Panc1 (cell line): Measurements from ENCODE around the gene FBXW7. TPM values are rescaled to one million over a fixed set of nuclear protein-coding genes. Genes with fewer than 3 reads are reported as not detected.

ENCODE experiments used
- ATAC-seq: fragments of 200-7000 bp; cut with Tn5 transposase; 2 replicates; pipeline ENCODE4 v1.9.1; 2020; ENCODE audit warnings: mild to moderate bottlenecking, moderate library complexity
- BruUV-seq: library from RNA; stranded (reverse); fragments of 400-500 nt; replicated peaks from 2 replicates; lab custom pipeline; 2021; lab: Mats Ljungman, UMichigan
- CTCF ChIA-PET: fragments of 300-600 bp; sonication (Branson Sonifier 250); formaldehyde crosslinking; loops from one replicate; lab custom pipeline; 2022; ENCODE audit warnings: antibody characterized with exemption; lab: Charles Lee
- POLR2A ChIA-PET: fragments of 300-600 bp; sonication (Branson Sonifier 250); formaldehyde crosslinking; loops from one replicate; lab custom pipeline; 2022; ENCODE audit warnings: antibody characterized with exemption; lab: Charles Lee
- DNase-seq: peaks from one replicate; pipeline ENCODE4 v3.0.0-alpha.2; 2010; ENCODE audit warnings: low read depth, low spot score
- H3K27ac ChIP-seq: 2 replicates; pipeline ENCODE4 v1.5.1; 2011; ENCODE audit warnings: mild to moderate bottlenecking, low read length, inconsistent platforms
- H3K27me3 ChIP-seq: fragments of 200-500 bp; sonication (Bioruptor generic); 2 replicates; pipeline ENCODE4 v1.6.0; 2014; ENCODE audit warnings: low read length, inconsistent platforms; ENCODE audit not compliant: control insufficient read depth, insufficient read depth
- H3K36me3 ChIP-seq: fragments of 200-500 bp; sonication (Bioruptor generic); 2 replicates; pipeline ENCODE4 v1.5.1; 2014; ENCODE audit warnings: inconsistent platforms, mild to moderate bottlenecking, low read length, moderate library complexity; ENCODE audit not compliant: control insufficient read depth, insufficient read depth
- H3K4me1 ChIP-seq: 2 replicates; pipeline ENCODE4 v1.5.1; 2011; ENCODE audit warnings: inconsistent platforms, mild to moderate bottlenecking, low read length, moderate library complexity; ENCODE audit not compliant: control insufficient read depth, insufficient read depth
- H3K4me3 ChIP-seq, 2 experiments: 2 replicates each; pipeline ENCODE4 v1.5.1; 2011 to 2012; ENCODE audit warnings: low read depth in 2 of 2, low read length in 2 of 2, mild to moderate bottlenecking in 2 of 2, inconsistent platforms in 1 of 2, moderate library complexity in 1 of 2
- H3K9me3 ChIP-seq: fragments of 200-500 bp; sonication (Bioruptor generic); 2 replicates; pipeline ENCODE4 v1.5.1; 2014; ENCODE audit warnings: low read depth, mild to moderate bottlenecking, inconsistent platforms, low read length, moderate library complexity; ENCODE audit not compliant: control insufficient read depth, insufficient read depth
- POLR2AphosphoS5 ChIP-seq: IDR thresholded peaks from 2 replicates; pipeline ENCODE4 v1.6.1; 2012; ENCODE audit warnings: mild to moderate bottlenecking, low read depth, low read length, moderate library complexity
- SIN3A ChIP-seq: IDR thresholded peaks from 2 replicates; pipeline ENCODE4 v1.6.1; 2012; ENCODE audit warnings: low read depth, mild to moderate bottlenecking, low read length, moderate library complexity, borderline replicate concordance; ENCODE audit not compliant: insufficient read depth
- TCF7L2 ChIP-seq: IDR thresholded peaks from 2 replicates; pipeline ENCODE4 v1.6.1; 2011; ENCODE audit warnings: mild to moderate bottlenecking, low read depth, low read length, inconsistent platforms
- in situ Hi-C: cut with HindIII; loops from 2 replicates; pipeline ENCODE4 v1.10.0; 2016; ENCODE audit warnings: low sequenced_read_pairs, low pct_unique_long_range_greater_than_20kb
- intact Hi-C: fragments of 100-400 bp; cut with micrococcal nuclease; formaldehyde crosslinking; loops from one replicate; pipeline ENCODE4 v1.10.0; 2022; ENCODE audit not compliant: unreplicated experiment
- total RNA-seq: library from RNA; stranded (reverse); gene quantifications from one replicate; pipeline ENCODE4 v1.2.1, GENCODE V29; 2021; ENCODE audit not compliant: unreplicated experiment
- TF ChIP-seq, protein P1 (sequence below): fragments of 450-650 bp; IDR thresholded peaks from 2 replicates; pipeline ENCODE4 v1.5.1; 2017; ENCODE audit warnings: mild to moderate bottlenecking
- TF ChIP-seq, protein P2 (sequence below), 2 experiments: IDR thresholded peaks; 2 replicates each; pipeline ENCODE4 v1.6.1; 2011 to 2012; ENCODE audit warnings: low read depth in 2 of 2, control low read depth in 1 of 2, low read length in 1 of 2, mild to moderate bottlenecking in 1 of 2, moderate library complexity in 1 of 2; ENCODE audit not compliant: insufficient read depth in 1 of 2

FBXW7 gene
- total RNA-seq, 1 experiment from 2014 or later = 16.2 TPM

DNA sequence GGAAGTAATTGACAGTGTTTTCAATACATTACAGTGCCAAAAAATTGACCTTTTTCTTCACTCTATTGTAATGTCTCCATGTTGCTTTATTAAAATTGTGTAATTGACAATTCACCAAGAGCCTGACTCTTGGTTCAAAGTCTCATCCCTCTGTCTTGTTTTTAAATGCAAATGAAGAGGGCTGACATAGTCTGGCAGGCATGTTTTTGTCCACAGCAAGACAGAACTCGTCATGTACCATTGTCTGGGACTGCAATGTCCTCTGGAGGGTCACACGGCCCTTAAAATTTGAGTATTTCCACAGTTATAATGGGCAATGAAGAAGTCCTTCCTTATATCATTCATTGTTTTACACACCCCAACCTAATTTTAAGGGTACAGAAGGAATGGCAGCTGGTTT is 38.0 kb upstream of the FBXW7 start:
- no TSS peak for BruUV-seq
- no peaks in the 10 kb centered on the region for H3K4me1 ChIP-seq
- H3K27ac ChIP-seq = no peak overlapping the region
- CTCF ChIA-PET = no interaction called here
- ATAC-seq = no peak
- no peak overlapping the region for H3K4me3 ChIP-seq
- H3K27me3 ChIP-seq = no peaks in the 10 kb centered on the region
- no peaks in the 10 kb centered on the region for H3K9me3 ChIP-seq
- no peak for DNase-seq
- POLR2A ChIA-PET = no interaction called here
- intact Hi-C loops (no loop called here), in situ Hi-C loops (no loop called here)
- H3K36me3 ChIP-seq = no peaks in the 10 kb centered on the region
- TF ChIP-seq, protein P1, sequence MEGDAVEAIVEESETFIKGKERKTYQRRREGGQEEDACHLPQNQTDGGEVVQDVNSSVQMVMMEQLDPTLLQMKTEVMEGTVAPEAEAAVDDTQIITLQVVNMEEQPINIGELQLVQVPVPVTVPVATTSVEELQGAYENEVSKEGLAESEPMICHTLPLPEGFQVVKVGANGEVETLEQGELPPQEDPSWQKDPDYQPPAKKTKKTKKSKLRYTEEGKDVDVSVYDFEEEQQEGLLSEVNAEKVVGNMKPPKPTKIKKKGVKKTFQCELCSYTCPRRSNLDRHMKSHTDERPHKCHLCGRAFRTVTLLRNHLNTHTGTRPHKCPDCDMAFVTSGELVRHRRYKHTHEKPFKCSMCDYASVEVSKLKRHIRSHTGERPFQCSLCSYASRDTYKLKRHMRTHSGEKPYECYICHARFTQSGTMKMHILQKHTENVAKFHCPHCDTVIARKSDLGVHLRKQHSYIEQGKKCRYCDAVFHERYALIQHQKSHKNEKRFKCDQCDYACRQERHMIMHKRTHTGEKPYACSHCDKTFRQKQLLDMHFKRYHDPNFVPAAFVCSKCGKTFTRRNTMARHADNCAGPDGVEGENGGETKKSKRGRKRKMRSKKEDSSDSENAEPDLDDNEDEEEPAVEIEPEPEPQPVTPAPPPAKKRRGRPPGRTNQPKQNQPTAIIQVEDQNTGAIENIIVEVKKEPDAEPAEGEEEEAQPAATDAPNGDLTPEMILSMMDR = no peak
- TF ChIP-seq SIN3A = no peak
- TF ChIP-seq POLR2AphosphoS5 = no peak
- no peak for TF ChIP-seq TCF7L2
- TF ChIP-seq, protein P2, sequence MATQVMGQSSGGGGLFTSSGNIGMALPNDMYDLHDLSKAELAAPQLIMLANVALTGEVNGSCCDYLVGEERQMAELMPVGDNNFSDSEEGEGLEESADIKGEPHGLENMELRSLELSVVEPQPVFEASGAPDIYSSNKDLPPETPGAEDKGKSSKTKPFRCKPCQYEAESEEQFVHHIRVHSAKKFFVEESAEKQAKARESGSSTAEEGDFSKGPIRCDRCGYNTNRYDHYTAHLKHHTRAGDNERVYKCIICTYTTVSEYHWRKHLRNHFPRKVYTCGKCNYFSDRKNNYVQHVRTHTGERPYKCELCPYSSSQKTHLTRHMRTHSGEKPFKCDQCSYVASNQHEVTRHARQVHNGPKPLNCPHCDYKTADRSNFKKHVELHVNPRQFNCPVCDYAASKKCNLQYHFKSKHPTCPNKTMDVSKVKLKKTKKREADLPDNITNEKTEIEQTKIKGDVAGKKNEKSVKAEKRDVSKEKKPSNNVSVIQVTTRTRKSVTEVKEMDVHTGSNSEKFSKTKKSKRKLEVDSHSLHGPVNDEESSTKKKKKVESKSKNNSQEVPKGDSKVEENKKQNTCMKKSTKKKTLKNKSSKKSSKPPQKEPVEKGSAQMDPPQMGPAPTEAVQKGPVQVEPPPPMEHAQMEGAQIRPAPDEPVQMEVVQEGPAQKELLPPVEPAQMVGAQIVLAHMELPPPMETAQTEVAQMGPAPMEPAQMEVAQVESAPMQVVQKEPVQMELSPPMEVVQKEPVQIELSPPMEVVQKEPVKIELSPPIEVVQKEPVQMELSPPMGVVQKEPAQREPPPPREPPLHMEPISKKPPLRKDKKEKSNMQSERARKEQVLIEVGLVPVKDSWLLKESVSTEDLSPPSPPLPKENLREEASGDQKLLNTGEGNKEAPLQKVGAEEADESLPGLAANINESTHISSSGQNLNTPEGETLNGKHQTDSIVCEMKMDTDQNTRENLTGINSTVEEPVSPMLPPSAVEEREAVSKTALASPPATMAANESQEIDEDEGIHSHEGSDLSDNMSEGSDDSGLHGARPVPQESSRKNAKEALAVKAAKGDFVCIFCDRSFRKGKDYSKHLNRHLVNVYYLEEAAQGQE (IDR thresholded peaks at IDR 0.05; ENCODE audit: insufficient read depth in 1 of 2, low read depth in 2 of 2, low read length in 1 of 2) = no peak

DNA sequence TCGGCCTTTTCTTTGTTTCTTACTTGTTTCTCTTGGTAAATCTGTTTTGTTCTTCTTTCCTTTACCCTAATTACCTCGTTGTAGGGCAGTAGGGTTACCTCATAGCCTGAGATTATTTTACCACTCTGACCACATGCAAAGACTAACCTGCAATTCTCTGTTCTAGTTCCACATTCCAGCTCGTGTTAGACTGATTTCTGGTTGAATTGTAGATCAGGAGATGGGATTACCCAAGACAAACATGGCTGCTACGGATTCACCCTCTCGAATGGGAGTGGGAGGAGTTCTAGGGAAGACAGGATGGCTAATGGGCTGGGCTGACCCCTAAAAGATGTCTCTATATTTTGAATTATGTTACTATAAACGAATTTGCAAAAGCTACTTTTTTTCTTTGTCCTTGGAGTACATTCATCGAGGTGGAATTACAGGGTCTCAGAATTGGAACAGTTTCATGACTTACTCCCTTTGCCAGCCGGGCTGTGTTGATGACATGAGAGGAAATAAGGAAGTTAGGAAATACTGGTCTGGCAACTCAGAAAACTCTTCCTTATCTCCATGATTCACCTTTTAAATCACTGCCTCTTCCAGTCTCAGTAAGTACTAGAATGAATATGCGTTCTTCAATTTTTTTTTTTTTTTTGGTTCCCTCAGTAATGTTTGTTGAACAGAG is 36.7 kb upstream of the FBXW7 start:
- H3K4me3 ChIP-seq = no peak overlapping the region
- in situ Hi-C loops = no loop called here
- H3K27ac ChIP-seq = no peak overlapping the region
- TF ChIP-seq, protein P2 (IDR thresholded peaks at IDR 0.05; ENCODE audit: insufficient read depth in 1 of 2, low read depth in 2 of 2, low read length in 1 of 2) = no peak
- TF ChIP-seq, protein P1 = no peak
- no peak for TF ChIP-seq TCF7L2
- TF ChIP-seq SIN3A = no peak
- TF ChIP-seq POLR2AphosphoS5 = no peak
- H3K4me1 ChIP-seq = no peaks in the 10 kb centered on the region
- no peaks in the 10 kb centered on the region for H3K9me3 ChIP-seq
- ChIA-PET CTCF (no interaction called here), POLR2A (no interaction called here)
- no TSS peak for BruUV-seq
- H3K36me3 ChIP-seq = no peaks in the 10 kb centered on the region
- intact Hi-C loops = no loop called here
- no peaks in the 10 kb centered on the region for H3K27me3 ChIP-seq
- DNase-seq = no peak
- ATAC-seq = no peak
